ENCODE data around the gene ZNF143. TPM values are rescaled to one million over a fixed set of nuclear protein-coding genes. Genes with fewer than 3 reads are reported as not detected.

The ZNF143 gene
- total and polyA plus RNA-seq, 2 of the 13 experiments (the other 11 are each of a cell fraction or from before 2014, with no cell fraction given) = 22.4 to 35.6 TPM

- TF ChIP-seq MAFK (conservative IDR thresholded peaks at IDR 0.05 in 1 of 2, IDR thresholded peaks at IDR 0.05 in 1 of 2; ENCODE audit: low read length in 2 of 2) = peak; percentile 82 to 89
- 0 out of 2 replicates have a peak, but pooled peaks have one; percentile 39 for TF ChIP-seq ISL2 (CRISPR knock-in tag; IDR thresholded peaks at IDR 0.05)
- TF ChIP-seq, protein P1, sequence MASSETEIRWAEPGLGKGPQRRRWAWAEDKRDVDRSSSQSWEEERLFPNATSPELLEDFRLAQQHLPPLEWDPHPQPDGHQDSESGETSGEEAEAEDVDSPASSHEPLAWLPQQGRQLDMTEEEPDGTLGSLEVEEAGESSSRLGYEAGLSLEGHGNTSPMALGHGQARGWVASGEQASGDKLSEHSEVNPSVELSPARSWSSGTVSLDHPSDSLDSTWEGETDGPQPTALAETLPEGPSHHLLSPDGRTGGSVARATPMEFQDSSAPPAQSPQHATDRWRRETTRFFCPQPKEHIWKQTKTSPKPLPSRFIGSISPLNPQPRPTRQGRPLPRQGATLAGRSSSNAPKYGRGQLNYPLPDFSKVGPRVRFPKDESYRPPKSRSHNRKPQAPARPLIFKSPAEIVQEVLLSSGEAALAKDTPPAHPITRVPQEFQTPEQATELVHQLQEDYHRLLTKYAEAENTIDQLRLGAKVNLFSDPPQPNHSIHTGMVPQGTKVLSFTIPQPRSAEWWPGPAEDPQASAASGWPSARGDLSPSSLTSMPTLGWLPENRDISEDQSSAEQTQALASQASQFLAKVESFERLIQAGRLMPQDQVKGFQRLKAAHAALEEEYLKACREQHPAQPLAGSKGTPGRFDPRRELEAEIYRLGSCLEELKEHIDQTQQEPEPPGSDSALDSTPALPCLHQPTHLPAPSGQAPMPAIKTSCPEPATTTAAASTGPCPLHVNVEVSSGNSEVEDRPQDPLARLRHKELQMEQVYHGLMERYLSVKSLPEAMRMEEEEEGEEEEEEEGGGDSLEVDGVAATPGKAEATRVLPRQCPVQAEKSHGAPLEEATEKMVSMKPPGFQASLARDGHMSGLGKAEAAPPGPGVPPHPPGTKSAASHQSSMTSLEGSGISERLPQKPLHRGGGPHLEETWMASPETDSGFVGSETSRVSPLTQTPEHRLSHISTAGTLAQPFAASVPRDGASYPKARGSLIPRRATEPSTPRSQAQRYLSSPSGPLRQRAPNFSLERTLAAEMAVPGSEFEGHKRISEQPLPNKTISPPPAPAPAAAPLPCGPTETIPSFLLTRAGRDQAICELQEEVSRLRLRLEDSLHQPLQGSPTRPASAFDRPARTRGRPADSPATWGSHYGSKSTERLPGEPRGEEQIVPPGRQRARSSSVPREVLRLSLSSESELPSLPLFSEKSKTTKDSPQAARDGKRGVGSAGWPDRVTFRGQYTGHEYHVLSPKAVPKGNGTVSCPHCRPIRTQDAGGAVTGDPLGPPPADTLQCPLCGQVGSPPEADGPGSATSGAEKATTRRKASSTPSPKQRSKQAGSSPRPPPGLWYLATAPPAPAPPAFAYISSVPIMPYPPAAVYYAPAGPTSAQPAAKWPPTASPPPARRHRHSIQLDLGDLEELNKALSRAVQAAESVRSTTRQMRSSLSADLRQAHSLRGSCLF (CRISPR knock-in tag; IDR thresholded peaks at IDR 0.05; ENCODE audit: borderline replicate concordance) = no peak
- TF ChIP-seq, protein P2, sequence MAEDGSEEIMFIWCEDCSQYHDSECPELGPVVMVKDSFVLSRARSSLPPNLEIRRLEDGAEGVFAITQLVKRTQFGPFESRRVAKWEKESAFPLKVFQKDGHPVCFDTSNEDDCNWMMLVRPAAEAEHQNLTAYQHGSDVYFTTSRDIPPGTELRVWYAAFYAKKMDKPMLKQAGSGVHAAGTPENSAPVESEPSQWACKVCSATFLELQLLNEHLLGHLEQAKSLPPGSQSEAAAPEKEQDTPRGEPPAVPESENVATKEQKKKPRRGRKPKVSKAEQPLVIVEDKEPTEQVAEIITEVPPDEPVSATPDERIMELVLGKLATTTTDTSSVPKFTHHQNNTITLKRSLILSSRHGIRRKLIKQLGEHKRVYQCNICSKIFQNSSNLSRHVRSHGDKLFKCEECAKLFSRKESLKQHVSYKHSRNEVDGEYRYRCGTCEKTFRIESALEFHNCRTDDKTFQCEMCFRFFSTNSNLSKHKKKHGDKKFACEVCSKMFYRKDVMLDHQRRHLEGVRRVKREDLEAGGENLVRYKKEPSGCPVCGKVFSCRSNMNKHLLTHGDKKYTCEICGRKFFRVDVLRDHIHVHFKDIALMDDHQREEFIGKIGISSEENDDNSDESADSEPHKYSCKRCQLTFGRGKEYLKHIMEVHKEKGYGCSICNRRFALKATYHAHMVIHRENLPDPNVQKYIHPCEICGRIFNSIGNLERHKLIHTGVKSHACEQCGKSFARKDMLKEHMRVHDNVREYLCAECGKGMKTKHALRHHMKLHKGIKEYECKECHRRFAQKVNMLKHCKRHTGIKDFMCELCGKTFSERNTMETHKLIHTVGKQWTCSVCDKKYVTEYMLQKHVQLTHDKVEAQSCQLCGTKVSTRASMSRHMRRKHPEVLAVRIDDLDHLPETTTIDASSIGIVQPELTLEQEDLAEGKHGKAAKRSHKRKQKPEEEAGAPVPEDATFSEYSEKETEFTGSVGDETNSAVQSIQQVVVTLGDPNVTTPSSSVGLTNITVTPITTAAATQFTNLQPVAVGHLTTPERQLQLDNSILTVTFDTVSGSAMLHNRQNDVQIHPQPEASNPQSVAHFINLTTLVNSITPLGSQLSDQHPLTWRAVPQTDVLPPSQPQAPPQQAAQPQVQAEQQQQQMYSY (CRISPR knock-in tag; IDR thresholded peaks at IDR 0.05) = 0 out of 2 replicates have a peak, but pooled peaks have one; percentile 51
- peak; percentile 73; the same call in 1 of the 2 replicates for TF ChIP-seq HOMEZ (CRISPR knock-in tag; IDR thresholded peaks at IDR 0.05; ENCODE audit: low read depth)
- TF ChIP-seq, protein P3, sequence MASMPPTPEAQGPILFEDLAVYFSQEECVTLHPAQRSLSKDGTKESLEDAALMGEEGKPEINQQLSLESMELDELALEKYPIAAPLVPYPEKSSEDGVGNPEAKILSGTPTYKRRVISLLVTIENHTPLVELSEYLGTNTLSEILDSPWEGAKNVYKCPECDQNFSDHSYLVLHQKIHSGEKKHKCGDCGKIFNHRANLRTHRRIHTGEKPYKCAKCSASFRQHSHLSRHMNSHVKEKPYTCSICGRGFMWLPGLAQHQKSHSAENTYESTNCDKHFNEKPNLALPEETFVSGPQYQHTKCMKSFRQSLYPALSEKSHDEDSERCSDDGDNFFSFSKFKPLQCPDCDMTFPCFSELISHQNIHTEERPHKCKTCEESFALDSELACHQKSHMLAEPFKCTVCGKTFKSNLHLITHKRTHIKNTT (CRISPR knock-in tag; IDR thresholded peaks at IDR 0.05) = no peak
- TF ChIP-seq, protein P4, sequence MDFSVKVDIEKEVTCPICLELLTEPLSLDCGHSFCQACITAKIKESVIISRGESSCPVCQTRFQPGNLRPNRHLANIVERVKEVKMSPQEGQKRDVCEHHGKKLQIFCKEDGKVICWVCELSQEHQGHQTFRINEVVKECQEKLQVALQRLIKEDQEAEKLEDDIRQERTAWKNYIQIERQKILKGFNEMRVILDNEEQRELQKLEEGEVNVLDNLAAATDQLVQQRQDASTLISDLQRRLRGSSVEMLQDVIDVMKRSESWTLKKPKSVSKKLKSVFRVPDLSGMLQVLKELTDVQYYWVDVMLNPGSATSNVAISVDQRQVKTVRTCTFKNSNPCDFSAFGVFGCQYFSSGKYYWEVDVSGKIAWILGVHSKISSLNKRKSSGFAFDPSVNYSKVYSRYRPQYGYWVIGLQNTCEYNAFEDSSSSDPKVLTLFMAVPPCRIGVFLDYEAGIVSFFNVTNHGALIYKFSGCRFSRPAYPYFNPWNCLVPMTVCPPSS (IDR thresholded peaks at IDR 0.05) = no peak
- TF ChIP-seq ASH2L (IDR thresholded peaks at IDR 0.05; ENCODE audit: insufficient read length, low read depth, low read length) = peak; percentile 16
- peak; percentile 36; the same call in 1 of the 2 replicates for TF ChIP-seq NFE2L2 (IDR thresholded peaks at IDR 0.05; ENCODE audit: low read length)
- TF ChIP-seq FOXK2 (IDR thresholded peaks at IDR 0.05) = peak; percentile 90
- TF ChIP-seq RAD21 (CRISPR knock-in tag; IDR thresholded peaks at IDR 0.05) = no peak
- no peak; the same call in 1 of the 2 replicates for TF ChIP-seq MEF2D (CRISPR knock-in tag; IDR thresholded peaks at IDR 0.05)
- TF ChIP-seq CENPBD1 (CRISPR knock-in tag; IDR thresholded peaks at IDR 0.05; ENCODE audit: borderline replicate concordance, low read depth) = no peak
- no peak for TF ChIP-seq NFE2 (CRISPR knock-in tag; IDR thresholded peaks at IDR 0.05)
- no peak; the same call in 1 of the 2 replicates for TF ChIP-seq TAF1 (CRISPR knock-in tag; IDR thresholded peaks at IDR 0.05)
Measured at GRCh38 chr11:9565822-9566560, 105.2 kb downstream of the ZNF143 start (continued).
